HG03280 (cell line): ENCODE measurements around the gene METTL16.

ENCODE experiments used
- ATAC-seq: cut with Tn5 transposase; IDR thresholded peaks from one replicate; pipeline ENCODE4 v1.9.1; 2021; ENCODE audit warnings: mild to moderate bottlenecking, moderate library complexity; ENCODE audit not compliant: unreplicated experiment

The METTL16 gene

GRCh38 chr17:2397247-2398171, 114.2 kb downstream of the METTL16 start:
- no peak for ATAC-seq

GRCh38 chr17:2396568-2397246, 115.0 kb downstream of the METTL16 start:
- no peak for ATAC-seq

- no peak for ATAC-seq
These were observed 115.5 kb downstream of the METTL16 start for GRCh38 chr17:2396192-2396567.

- ATAC-seq, result no peak
These were observed 116.2 kb downstream of the METTL16 start for GRCh38 chr17:2395258-2396181.

- ATAC-seq, result no peak
These were observed 116.9 kb downstream of the METTL16 start for GRCh38 chr17:2394775-2395201.

- ATAC-seq, result no peak
These were observed 117.5 kb downstream of the METTL16 start for GRCh38 chr17:2393954-2394749.

- ATAC-seq, result peak; percentile 40
These were observed 118.3 kb downstream of the METTL16 start for GRCh38 chr17:2393174-2393953.

- peak; percentile 52 for ATAC-seq
These were observed 119.2 kb downstream of the METTL16 start for GRCh38 chr17:2392252-2393173.

GRCh38 chr17:2391597-2392251, 120.0 kb downstream of the METTL16 start:
- no peak for ATAC-seq

GRCh38 chr17:2390199-2390836, 121.4 kb downstream of the METTL16 start:
- no peak for ATAC-seq

GRCh38 chr17:2388683-2389055, 123.0 kb downstream of the METTL16 start:
- no peak for ATAC-seq

GRCh38 chr17:2388020-2388682, 123.5 kb downstream of the METTL16 start:
- ATAC-seq, result no peak

- no peak for ATAC-seq
These were observed 124.3 kb downstream of the METTL16 start for GRCh38 chr17:2387086-2388019.

- ATAC-seq, result no peak
These were observed 125.1 kb downstream of the METTL16 start for GRCh38 chr17:2386400-2387085.
